Caco-2 (cell line): ENCODE results near the gene EHMT1. TPM values are rescaled to one million over a fixed set of nuclear protein-coding genes. Genes with fewer than 3 reads are reported as not detected.

Experiments
- BruUV-seq: library from RNA; stranded (reverse); fragments of 400-500 nt; replicated peaks from 2 replicates; lab custom pipeline; 2021; lab: Mats Ljungman, UMichigan
- CTCF ChIA-PET: fragments of 300-600 bp; sonication (Branson Sonifier 250); formaldehyde crosslinking; loops from one replicate; lab custom pipeline; 2022; ENCODE audit warnings: antibody characterized with exemption; lab: Charles Lee
- POLR2A ChIA-PET: fragments of 300-600 bp; sonication (Branson Sonifier 250); formaldehyde crosslinking; loops from one replicate; lab custom pipeline; 2022; ENCODE audit warnings: antibody characterized with exemption; lab: Charles Lee
- DNase-seq, 2 experiments: peaks; one replicate each; pipeline versions ENCODE4 v3.0.0 to v3.0.0-alpha.2; 2020 to 2022
- H3K27me3 ChIP-seq: replicated peaks from 2 replicates; pipeline ENCODE4 v1.6.0; 2011; ENCODE audit warnings: low read length; ENCODE audit not compliant: control insufficient read depth, insufficient read depth
- H3K36me3 ChIP-seq: 2 replicates; pipeline ENCODE4 v1.5.1; 2011; ENCODE audit warnings: low read length; ENCODE audit not compliant: control insufficient read depth, insufficient read depth
- H3K4me1 ChIP-seq: fragments of 250-450 bp; sonication (Bioruptor Pico); 2 replicates; pipeline ENCODE4 v1.5.1; 2020; ENCODE audit warnings: mild to moderate bottlenecking
- H3K4me3 ChIP-seq: 2 replicates; pipeline ENCODE4 v1.5.1; 2011; ENCODE audit warnings: low read depth, mild to moderate bottlenecking, control low read depth, low read length
- H3K9me3 ChIP-seq: fragments of 250-450 bp; sonication (Bioruptor Pico); 2 replicates; pipeline ENCODE4 v1.5.1; 2020; ENCODE audit warnings: mild to moderate bottlenecking, moderate library complexity
- H3K27ac Mint-ChIP-seq: one replicate; pipeline ENCODE4 v1.8.0; 2022; ENCODE audit warnings: mixed read lengths; ENCODE audit not compliant: unreplicated experiment
- H3K27me3 Mint-ChIP-seq: one replicate; pipeline ENCODE4 v1.8.0; 2022; ENCODE audit warnings: mixed read lengths; ENCODE audit not compliant: insufficient read depth, unreplicated experiment
- H3K36me3 Mint-ChIP-seq: one replicate; pipeline ENCODE4 v1.8.0; 2022; ENCODE audit warnings: mild to moderate bottlenecking, mixed read lengths; ENCODE audit not compliant: insufficient read depth, unreplicated experiment
- H3K4me1 Mint-ChIP-seq: one replicate; pipeline ENCODE4 v1.8.0; 2022; ENCODE audit warnings: low read depth, mixed read lengths; ENCODE audit not compliant: unreplicated experiment
- H3K4me3 Mint-ChIP-seq: one replicate; pipeline ENCODE4 v1.8.0; 2022; ENCODE audit warnings: mild to moderate bottlenecking, moderate library complexity, mixed read lengths; ENCODE audit not compliant: unreplicated experiment
- H3K9me3 Mint-ChIP-seq: one replicate; pipeline ENCODE4 v1.8.0; 2022; ENCODE audit warnings: mixed read lengths; ENCODE audit not compliant: unreplicated experiment
- CTCF ChIP-seq, 2 experiments: fragments of 200-600 bp in 1 of 2; IDR thresholded peaks; 1 replicate in 1 of 2; 2 replicates in 1 of 2; pipeline versions ENCODE4 v1.5.1 to v1.8.0; 2011 to 2022; ENCODE audit warnings: antibody characterized with exemption in 1 of 2, control low read depth in 1 of 2, inconsistent platforms in 1 of 2, low read depth in 1 of 2, low read length in 1 of 2, mild to moderate bottlenecking in 1 of 2, moderate library complexity in 1 of 2; ENCODE audit not compliant: insufficient read depth in 1 of 2, severe bottlenecking in 1 of 2, unreplicated experiment in 1 of 2
- intact Hi-C: fragments of 100-400 bp; cut with micrococcal nuclease; formaldehyde crosslinking; loops from one replicate; pipeline ENCODE4 v1.10.0; 2022; ENCODE audit not compliant: unreplicated experiment
- total RNA-seq: library from RNA; stranded (reverse); gene quantifications from 2 replicates; pipeline ENCODE4 v1.2.3, GENCODE V29; 2022

The EHMT1 gene
- total RNA-seq, 1 experiment from 2014 or later = 92.9 TPM

GRCh38 chr9:137583347-137583746, 35.5 kb upstream of the EHMT1 start:
- H3K27ac Mint-ChIP-seq = no peak overlapping the region

GRCh38 chr9:137583957-137584356, 34.8 kb upstream of the EHMT1 start:
- Mint-ChIP-seq H3K27ac (no peak overlapping the region), H3K4me1 (no peaks in the 10 kb centered on the region), H3K36me3 (peaks cover 46% of the 10 kb centered on the region), H3K4me3 (no peak overlapping the region), H3K9me3 (no peaks in the 10 kb centered on the region), H3K27me3 (no peaks in the 10 kb centered on the region)
- TF ChIP-seq CTCF (IDR thresholded peaks at IDR 0.05; ENCODE audit: insufficient read depth in 1 of 2, low read depth in 1 of 2, low read length in 1 of 2, severe bottlenecking in 1 of 2, unreplicated experiment in 1 of 2) = no peak
- CTCF ChIA-PET = no interaction called here
- no peak for DNase-seq
- Histone ChIP-seq H3K9me3 (no peaks in the 10 kb centered on the region), H3K27me3 (no peaks in the 10 kb centered on the region), H3K4me3 (no peak overlapping the region), H3K36me3 (peaks cover 3% of the 10 kb centered on the region), H3K4me1 (peaks cover 6% of the 10 kb centered on the region)
- intact Hi-C loops = no loop called here
- POLR2A ChIA-PET = no interaction called here
- BruUV-seq = no TSS peak

More at GRCh38 chr9:137583347-137583746, 35.5 kb upstream of the EHMT1 start:
- Histone ChIP-seq H3K4me3 (no peak overlapping the region), H3K9me3 (no peaks in the 10 kb centered on the region), H3K27me3 (no peaks in the 10 kb centered on the region), H3K36me3 (peaks cover 3% of the 10 kb centered on the region), H3K4me1 (peaks cover 4% of the 10 kb centered on the region)
- intact Hi-C loops = no loop called here
- no peak for DNase-seq
- Mint-ChIP-seq H3K4me3 (no peak overlapping the region), H3K4me1 (no peaks in the 10 kb centered on the region), H3K36me3 (peaks cover 52% of the 10 kb centered on the region), H3K27me3 (no peaks in the 10 kb centered on the region), H3K9me3 (no peaks in the 10 kb centered on the region)
- POLR2A ChIA-PET = no interaction called here
- TF ChIP-seq CTCF (IDR thresholded peaks at IDR 0.05; ENCODE audit: insufficient read depth in 1 of 2, low read depth in 1 of 2, low read length in 1 of 2, severe bottlenecking in 1 of 2, unreplicated experiment in 1 of 2) = no peak
- no TSS peak for BruUV-seq
- CTCF ChIA-PET = no interaction called here

- Histone ChIP-seq H3K9me3 (no peaks in the 10 kb centered on the region), H3K36me3 (peaks cover 3% of the 10 kb centered on the region), H3K4me1 (peaks cover 8% of the 10 kb centered on the region), H3K27me3 (no peaks in the 10 kb centered on the region), H3K4me3 (no peak overlapping the region)
- Mint-ChIP-seq H3K4me1 (no peaks in the 10 kb centered on the region), H3K9me3 (no peaks in the 10 kb centered on the region), H3K36me3 (peaks cover 40% of the 10 kb centered on the region), H3K27ac (no peak overlapping the region), H3K4me3 (no peak overlapping the region), H3K27me3 (no peaks in the 10 kb centered on the region)
- intact Hi-C loops = no loop called here
- ChIA-PET POLR2A (no interaction called here), CTCF (interaction anchor here (0.6 kb wide), 1 partner anchor 23 kb away, joined by 3 read pairs; no protein-coding TSS in a partner anchor)
- no peak for DNase-seq
- no peak for TF ChIP-seq CTCF (IDR thresholded peaks at IDR 0.05; ENCODE audit: insufficient read depth in 1 of 2, low read depth in 1 of 2, low read length in 1 of 2, severe bottlenecking in 1 of 2, unreplicated experiment in 1 of 2)
- BruUV-seq = no TSS peak
Observed at GRCh38 chr9:137586854-137587253, 32.0 kb upstream of the EHMT1 start.
